AG04449 (cell line): ENCODE results near the gene NAB1.

Experiments
- CTCF ChIA-PET: fragments of 350-600 bp; formaldehyde crosslinking; extraction: SDS; loops from one replicate; lab custom pipeline; 2021; ENCODE audit warnings: antibody characterized with exemption; lab: Yijun Ruan, JAX
- POLR2A ChIA-PET: fragments of 400-600, 350-600 bp; formaldehyde crosslinking; extraction: SDS; loops from one replicate; lab custom pipeline; 2020; ENCODE audit warnings: antibody characterized with exemption, inconsistent platforms; lab: Yijun Ruan, JAX
- DNase-seq: peaks from one replicate; pipeline ENCODE4 v3.0.0-alpha.2; 2010; ENCODE audit warnings: low read depth, low spot score
- H3K4me3 ChIP-seq: 2 replicates; pipeline ENCODE4 v1.5.1; 2011; ENCODE audit warnings: low read depth, mild to moderate bottlenecking, control low read depth, low read length
- CTCF ChIP-seq: IDR thresholded peaks from one replicate; pipeline ENCODE4 v1.5.1; 2011; ENCODE audit warnings: mild to moderate bottlenecking, moderate library complexity, low read length, control low read depth, inconsistent platforms; ENCODE audit not compliant: insufficient read depth; ENCODE audit errors: missing control alignments

Gene NAB1

GRCh38 chr2:190648289-190649034 is 421 bp upstream of the NAB1 start:
- ChIA-PET POLR2A (interaction anchor here (0.9 kb wide), 1 partner anchor 12 kb away, joined by 3 read pairs; no protein-coding TSS in a partner anchor), CTCF (no interaction called here)
- peak; percentile 23 for DNase-seq
- peak overlapping the region; percentile 83 for H3K4me3 ChIP-seq
- TF ChIP-seq CTCF: no peak

GRCh38 chr2:190649798-190650390 is 1.0 kb downstream of the NAB1 start:
- no peak for DNase-seq
- peak overlapping the region; percentile 83 for H3K4me3 ChIP-seq
- ChIA-PET CTCF (interaction anchor here (0.8 to 1.4 kb wide), 2 partner anchors 15 to 19 kb away, joined by 3 read pairs; no protein-coding TSS in a partner anchor), POLR2A (no interaction called here)
- TF ChIP-seq CTCF: no peak

DNA sequence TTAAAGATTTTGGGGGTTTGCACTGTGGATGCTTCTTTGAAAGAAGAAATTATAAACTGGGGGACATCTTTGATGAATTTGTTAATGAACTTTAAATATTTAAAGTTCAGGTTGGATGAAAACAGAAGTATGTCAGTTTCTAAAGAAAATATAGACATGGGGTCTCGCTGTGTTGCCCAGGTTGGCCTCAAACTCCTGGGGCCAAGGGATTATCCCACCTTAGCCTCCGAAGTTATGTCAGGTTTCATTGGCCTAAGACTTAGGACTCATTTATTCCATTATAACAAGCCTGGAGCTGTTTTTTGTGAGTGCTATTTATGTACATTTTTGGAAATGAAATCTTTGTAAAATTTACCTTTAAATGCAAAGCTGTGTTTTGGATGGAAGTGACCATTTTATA is 2.5 kb downstream of the NAB1 start:
- CTCF ChIA-PET: no interaction called here

GRCh38 chr2:190653231-190653630 is 4.3 kb downstream of the NAB1 start:
- no peak for TF ChIP-seq CTCF
- CTCF ChIA-PET: interaction anchor here (1.0 kb wide), 1 partner anchor 27 kb away, joined by 3 read pairs; no protein-coding TSS in a partner anchor
- POLR2A ChIA-PET: no interaction called here
- H3K4me3 ChIP-seq: no peak overlapping the region
- no peak for DNase-seq

More for the DNA sequence above, 2.5 kb downstream of the NAB1 start:
- no peak for DNase-seq
- H3K4me3 ChIP-seq: no peak overlapping the region
- TF ChIP-seq CTCF: no peak
- POLR2A ChIA-PET: no interaction called here

- no peak overlapping the region for H3K4me3 ChIP-seq
- DNase-seq: no peak
- CTCF ChIA-PET: no interaction called here
- POLR2A ChIA-PET: no interaction called here
- TF ChIP-seq CTCF: no peak
These were observed 5.0 kb downstream of the NAB1 start for GRCh38 chr2:190653931-190654330.

DNA sequence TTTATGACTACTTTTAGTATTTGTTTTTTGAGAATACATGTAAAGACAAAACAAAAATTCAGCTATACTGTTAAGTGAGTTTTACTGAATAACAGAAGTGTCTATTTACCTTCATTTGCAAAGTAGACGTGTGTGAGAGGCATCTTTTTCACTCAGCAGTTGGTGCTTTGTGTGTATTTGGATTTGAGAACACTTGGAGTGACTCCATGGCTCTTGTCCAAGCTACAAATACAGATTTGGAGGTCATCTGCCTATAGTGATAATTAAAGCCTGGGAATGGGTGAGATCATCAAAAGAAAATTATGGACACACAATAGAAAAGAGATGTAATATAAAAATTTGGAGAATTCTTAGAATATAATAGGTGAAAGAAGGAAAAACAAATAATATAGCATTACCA is 6.2 kb downstream of the NAB1 start:
- ChIA-PET CTCF (interaction anchor here (1.4 kb wide), 1 partner anchor 24 kb away, joined by 3 read pairs; no protein-coding TSS in a partner anchor), POLR2A (no interaction called here)
- no peak overlapping the region for H3K4me3 ChIP-seq
- TF ChIP-seq CTCF: no peak
- no peak for DNase-seq
